GM18867 (cell line): ENCODE results near the gene EXOC6B.

ENCODE experiments used
- ATAC-seq: cut with Tn5 transposase; IDR thresholded peaks from one replicate; pipeline ENCODE4 v1.9.1; 2021; ENCODE audit warnings: mild to moderate bottlenecking, moderate library complexity; ENCODE audit not compliant: unreplicated experiment

The EXOC6B gene

GRCh38 chr2:72183016-72183415 is 642.8 kb downstream of the EXOC6B start:
- no peak for ATAC-seq

- no peak for ATAC-seq
Observed at GRCh38 chr2:72182547-72182946, 643.3 kb downstream of the EXOC6B start.

- no peak for ATAC-seq
Observed at GRCh38 chr2:72181616-72182015, 644.2 kb downstream of the EXOC6B start.

DNA sequence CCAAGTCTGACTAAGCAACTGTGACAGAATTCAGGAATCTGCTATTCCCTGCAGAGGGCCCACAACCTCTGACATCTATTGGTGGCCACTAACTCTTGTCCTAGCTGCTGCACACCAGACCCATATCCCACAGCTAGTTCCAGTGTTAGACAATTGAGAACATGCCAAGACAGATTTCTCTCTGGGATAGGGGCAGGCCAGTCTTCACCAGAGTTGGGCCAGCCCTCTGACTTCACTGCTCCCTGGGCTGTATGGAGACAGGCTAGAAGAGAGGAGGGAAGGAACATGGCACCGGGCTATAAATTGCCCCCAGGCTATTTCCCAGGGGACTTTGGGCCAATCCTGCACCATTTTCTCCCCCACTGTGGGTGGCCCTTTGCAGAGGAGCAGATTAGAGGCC is 645.5 kb downstream of the EXOC6B start:
- ATAC-seq: no peak

- no peak for ATAC-seq
Observed at GRCh38 chr2:72178551-72178950, 647.3 kb downstream of the EXOC6B start.

DNA sequence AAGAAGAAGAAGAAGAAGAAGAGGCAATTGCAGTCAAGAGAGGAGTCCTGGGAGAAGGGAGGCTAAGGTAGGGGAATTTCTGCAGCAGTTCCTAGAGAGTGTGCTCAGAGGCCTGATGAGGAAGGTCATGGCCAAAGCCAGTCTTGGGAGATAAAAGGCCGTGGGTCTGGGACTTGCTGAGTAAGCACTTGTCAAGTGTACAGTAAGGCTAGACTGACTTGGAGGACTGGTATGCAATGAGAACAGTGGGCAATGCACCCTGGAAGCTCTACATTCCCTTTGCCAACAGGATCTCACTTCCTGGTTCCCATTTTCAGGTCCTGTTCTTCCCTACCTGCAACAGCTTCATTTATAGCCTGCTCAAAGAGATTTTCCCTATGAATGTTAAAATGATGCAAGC is 649.6 kb downstream of the EXOC6B start:
- ATAC-seq: no peak

DNA sequence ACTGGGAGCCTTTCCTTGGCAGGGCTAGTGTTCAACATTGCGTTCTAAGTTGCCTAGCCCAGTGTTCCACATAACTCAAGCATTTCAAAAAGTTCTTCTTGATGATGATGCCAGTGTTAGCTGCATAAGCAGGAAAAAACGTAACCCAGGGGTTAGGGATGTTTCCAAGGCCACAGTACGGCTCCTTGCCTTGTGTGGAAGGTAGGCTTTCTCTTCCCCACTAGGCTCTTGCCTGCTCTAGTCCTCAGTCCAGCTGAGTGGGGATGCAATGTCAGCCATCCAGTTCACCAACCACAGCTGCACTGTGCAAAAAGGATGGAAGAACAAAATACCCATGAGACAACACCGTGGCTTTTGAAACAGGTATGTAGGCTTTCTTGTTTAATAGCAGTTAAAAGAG is 650.2 kb downstream of the EXOC6B start:
- ATAC-seq: no peak

DNA sequence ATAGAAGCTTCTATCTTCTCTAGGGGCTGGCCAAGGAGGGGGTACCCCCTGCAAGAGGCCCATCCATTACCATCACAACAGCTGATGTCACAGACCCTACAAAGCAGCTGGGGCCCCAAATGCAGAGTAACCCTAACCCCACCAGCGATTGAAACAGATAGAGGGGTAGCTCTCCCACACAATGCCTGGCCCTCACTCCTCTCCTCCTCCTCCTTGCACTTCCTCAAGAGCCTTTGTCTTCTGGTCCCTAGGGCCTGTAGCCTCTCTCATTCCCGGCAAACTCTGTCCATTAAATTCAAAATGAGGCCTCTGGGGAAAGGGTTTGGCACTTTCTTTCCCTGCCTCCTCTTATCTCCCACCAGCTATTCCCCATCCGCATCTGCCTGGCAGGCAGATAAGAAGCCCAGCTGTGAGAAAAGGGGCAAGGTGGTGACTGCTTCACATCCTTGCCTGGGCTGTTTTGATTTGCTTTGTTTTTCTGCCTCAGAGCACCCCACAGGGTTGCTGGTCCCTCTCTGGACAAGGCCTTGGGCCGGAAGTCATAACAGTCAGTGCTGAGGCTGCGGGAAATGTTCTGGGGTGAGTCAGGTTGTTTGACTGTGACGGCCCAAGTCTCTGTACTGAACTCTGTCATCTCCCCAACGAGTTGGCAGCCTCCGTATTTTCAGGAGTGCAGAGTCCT is 652.1 kb downstream of the EXOC6B start:
- no peak for ATAC-seq

- ATAC-seq: no peak
Observed at GRCh38 chr2:72172478-72172877, 653.4 kb downstream of the EXOC6B start.

- ATAC-seq: no peak
Observed at GRCh38 chr2:72166279-72166678, 659.6 kb downstream of the EXOC6B start.

- ATAC-seq: no peak
Observed at GRCh38 chr2:72165792-72166191, 660.0 kb downstream of the EXOC6B start.

GRCh38 chr2:72162574-72162973 is 663.3 kb downstream of the EXOC6B start:
- no peak for ATAC-seq

DNA sequence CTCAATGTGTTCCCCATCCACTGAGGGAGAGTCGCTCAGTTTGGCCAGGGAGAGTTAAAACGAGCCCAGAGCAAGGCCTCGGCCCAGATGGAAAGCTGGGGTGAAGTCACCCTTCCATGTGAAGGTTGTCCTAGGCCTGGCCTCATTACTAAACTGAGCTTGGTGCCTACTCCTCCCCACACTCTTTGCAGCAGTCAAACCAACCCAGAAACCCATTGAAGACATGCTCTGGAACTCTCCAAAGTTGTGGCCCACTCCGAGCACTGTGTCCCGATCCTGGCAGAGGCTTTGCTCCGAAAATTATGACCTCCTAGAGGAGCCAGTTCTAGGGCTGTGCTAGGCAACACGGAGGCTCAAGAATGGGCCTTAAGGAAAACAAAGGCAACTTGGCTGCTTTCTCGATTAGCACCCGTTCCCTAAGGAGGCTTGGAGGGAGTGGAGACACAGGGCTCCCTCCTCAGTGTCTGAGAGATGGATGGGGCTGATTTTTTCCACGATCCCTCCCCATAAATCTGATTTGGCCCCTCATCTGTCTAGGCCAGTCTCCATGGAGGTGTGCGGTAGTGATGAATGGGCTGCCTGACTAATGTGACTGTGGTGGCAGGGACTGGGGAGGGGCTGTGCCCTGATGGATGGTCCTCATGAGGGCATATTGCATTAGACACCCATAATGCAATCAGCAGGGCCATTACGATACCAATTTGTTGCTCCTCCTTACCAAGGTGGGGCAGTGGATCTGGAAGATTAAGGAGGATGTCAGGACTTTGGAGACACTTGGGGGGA is 666.4 kb downstream of the EXOC6B start:
- no peak for ATAC-seq

- no peak for ATAC-seq
Observed at GRCh38 chr2:72157871-72158771, 667.7 kb downstream of the EXOC6B start.

DNA sequence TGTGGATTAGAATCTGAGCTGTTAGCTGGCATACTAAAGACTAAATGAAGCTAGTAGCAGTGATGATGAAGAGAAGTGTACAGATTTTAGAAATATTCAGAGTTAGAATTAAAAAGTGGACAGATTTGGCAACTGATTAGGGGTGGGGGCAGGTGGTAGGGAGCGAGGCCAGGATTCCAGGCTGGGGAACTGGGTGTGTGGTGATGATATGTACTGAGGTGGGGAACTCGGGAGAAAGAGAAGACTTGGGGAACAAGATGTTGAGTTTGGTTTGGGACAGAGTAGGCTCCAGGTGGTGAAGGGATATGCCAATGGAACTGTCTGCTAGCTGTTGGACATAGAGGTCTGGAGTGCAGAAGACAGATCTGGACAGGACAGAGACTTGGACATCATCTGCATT is 669.0 kb downstream of the EXOC6B start:
- no peak for ATAC-seq

DNA sequence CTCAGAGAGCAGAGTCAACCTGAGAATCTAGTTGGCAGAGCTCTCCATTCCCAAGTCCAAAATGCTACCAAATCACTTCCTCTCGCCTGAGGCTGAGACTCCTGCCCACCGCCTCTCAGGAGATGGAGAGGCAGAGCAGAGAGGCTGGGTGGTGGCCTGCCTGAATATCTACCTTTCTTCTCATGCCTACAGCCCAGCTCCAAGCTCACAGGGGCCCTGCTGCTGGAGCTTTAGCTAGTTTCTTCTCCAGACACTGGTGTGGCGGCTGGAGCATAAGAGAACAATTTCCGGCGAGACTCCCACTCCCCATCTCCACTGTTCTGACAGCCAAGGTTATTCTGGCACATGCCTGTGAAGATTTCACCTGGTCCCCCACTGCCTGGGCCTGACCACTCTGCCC is 670.1 kb downstream of the EXOC6B start:
- no peak for ATAC-seq

- ATAC-seq: no peak
Observed at GRCh38 chr2:72155151-72155550, 670.7 kb downstream of the EXOC6B start.

- no peak for ATAC-seq
Observed at GRCh38 chr2:72154386-72154975, 671.4 kb downstream of the EXOC6B start.

DNA sequence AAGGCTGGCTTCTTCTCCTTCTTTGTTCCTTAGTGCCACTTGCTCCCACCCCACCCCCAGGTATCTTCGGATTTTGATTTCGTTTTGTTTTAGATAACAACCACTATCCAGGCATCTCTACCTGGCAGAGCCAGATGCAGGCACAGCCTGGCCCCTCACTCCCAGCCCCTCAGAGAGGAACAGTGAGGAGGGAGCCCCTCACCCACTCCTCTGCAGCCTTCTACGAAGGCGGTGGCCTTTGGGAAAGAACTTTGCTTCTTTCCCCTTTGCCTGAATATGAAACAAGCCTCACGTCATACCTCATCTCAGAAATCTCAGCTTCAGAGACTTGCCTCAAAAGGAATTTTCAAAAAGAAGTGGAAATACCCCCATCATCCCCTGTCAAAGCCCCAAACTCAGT is 671.9 kb downstream of the EXOC6B start:
- no peak for ATAC-seq

GRCh38 chr2:72153026-72153791 is 672.6 kb downstream of the EXOC6B start:
- no peak for ATAC-seq
